Astrocyte of the cerebellum (primary cell): ENCODE results near the gene CDC42BPB.

Experiments
- DNase-seq: peaks from one replicate; pipeline ENCODE4 v3.0.0-alpha.2; 2011; ENCODE audit warnings: low read depth
- H3K4me3 ChIP-seq: 2 replicates; pipeline ENCODE4 v1.5.1; 2011; ENCODE audit warnings: mild to moderate bottlenecking, low read depth, low read length, moderate library complexity
- CTCF ChIP-seq: IDR thresholded peaks from 2 replicates; pipeline ENCODE4 v1.5.1; 2012; ENCODE audit warnings: low read length, low read depth, moderate library complexity, mild to moderate bottlenecking; ENCODE audit errors: missing control alignments
- in situ Hi-C: cut with HindIII; loops from 2 replicates; pipeline ENCODE4 v1.10.0; 2017; ENCODE audit warnings: low sequenced_read_pairs

Gene CDC42BPB

GRCh38 chr14:103099081-103099732 is 41.9 kb upstream of the CDC42BPB start:
- in situ Hi-C loops, result no loop called here
- H3K4me3 ChIP-seq, result no peak overlapping the region
- TF ChIP-seq CTCF, result no peak
- no peak for DNase-seq

GRCh38 chr14:103097994-103098957 is 40.9 kb upstream of the CDC42BPB start:
- no peak overlapping the region for H3K4me3 ChIP-seq
- TF ChIP-seq CTCF, result no peak
- in situ Hi-C loops, result no loop called here
- no peak for DNase-seq

GRCh38 chr14:103097244-103097993 is 40.1 kb upstream of the CDC42BPB start:
- TF ChIP-seq CTCF, result no peak
- no peak for DNase-seq
- in situ Hi-C loops, result no loop called here
- no peak overlapping the region for H3K4me3 ChIP-seq

GRCh38 chr14:103096387-103096786 is 39.0 kb upstream of the CDC42BPB start:
- no peak overlapping the region for H3K4me3 ChIP-seq
- in situ Hi-C loops, result no loop called here
- no peak for DNase-seq
- TF ChIP-seq CTCF, result no peak

GRCh38 chr14:103095210-103095778 is 37.9 kb upstream of the CDC42BPB start:
- in situ Hi-C loops, result no loop called here
- DNase-seq, result no peak
- no peak overlapping the region for H3K4me3 ChIP-seq
- TF ChIP-seq CTCF, result no peak

- no peak for TF ChIP-seq CTCF
- DNase-seq, result no peak
- H3K4me3 ChIP-seq, result no peak within 1 kb of the TSS
- in situ Hi-C loops, result no loop called here
Measured at GRCh38 chr14:103094406-103095209, 37.3 kb upstream of the CDC42BPB start, which contains the start of gene EXOC3L4. Gene EXOC3L4 (plus strand): TSS chr14:103094725. CDS start chr14:103100220, 5,495 bp downstream.
